Measurements from ENCODE around the gene ORC3. TPM values are rescaled to one million over a fixed set of nuclear protein-coding genes. Genes with fewer than 3 reads are reported as not detected.

The ORC3 gene
- total and polyA plus RNA-seq, 2 donors (not counting 1 experiment from before 2014, with no cell fraction given) = 16.1 to 31.2 TPM

DNA sequence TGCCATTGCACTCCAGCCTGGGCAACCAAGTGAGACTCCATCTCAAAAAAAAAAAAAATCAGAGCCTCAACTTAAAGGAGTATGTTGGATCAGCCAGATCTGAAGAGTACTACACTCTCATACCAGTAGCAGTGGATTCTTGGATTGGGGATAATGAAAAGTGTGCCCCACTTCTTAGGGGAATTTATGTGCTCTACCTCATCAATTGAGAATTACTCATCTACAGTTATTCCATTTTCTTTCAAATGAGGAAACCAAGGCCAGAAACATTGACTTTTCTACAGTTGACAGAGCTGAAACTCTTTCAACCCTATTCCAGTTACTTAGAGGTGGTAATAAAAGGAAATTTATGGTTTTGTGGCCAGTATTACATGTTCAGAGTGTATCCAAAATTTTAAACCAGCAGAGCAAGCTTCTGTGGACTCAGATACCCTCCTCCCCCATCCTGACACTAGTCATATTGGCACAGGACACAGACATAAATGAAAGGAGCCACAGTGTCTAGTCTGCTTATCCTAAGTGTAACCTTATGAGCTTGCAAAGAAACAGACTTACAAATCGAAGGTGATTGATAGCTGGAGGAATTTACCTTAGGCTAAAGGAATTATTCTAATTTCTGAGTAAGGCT lies 51.2 kb downstream of the ORC3 start:
- H3K9ac ChIP-seq (ENCODE audit: low read length) = no peak overlapping the region
- peaks cover 0 to 7% of the 10 kb centered on the region in 2 donors for H3K4me1 ChIP-seq (ENCODE audit: control insufficient read depth in 2 of 2, insufficient read depth in 2 of 2, low read length in 2 of 2)
- H3K79me2 ChIP-seq (ENCODE audit: control insufficient read depth, insufficient read depth, low read length) = no peaks in the 10 kb centered on the region
- Mint-ChIP-seq H3K9me3 (ENCODE audit: insufficient read depth) (no peaks in the 10 kb centered on the region), H3K4me1 (peaks cover 11% of the 10 kb centered on the region), H3K27me3 (no peaks in the 10 kb centered on the region), H3K4me3 (no peak overlapping the region), H3K27ac (no peak overlapping the region)
- intact Hi-C loops (cut with micrococcal nuclease) = no loop called here
- H3K4me3 ChIP-seq (ENCODE audit: control extremely low read depth in 1 of 5, extremely low read depth in 1 of 5, insufficient read depth in 1 of 5, low read depth in 2 of 5, low read length in 4 of 5) = no peak overlapping the region
- H4K20me1 ChIP-seq (ENCODE audit: control insufficient read depth, insufficient read depth, low read length, poor library complexity, severe bottlenecking) = no peaks in the 10 kb centered on the region
- ChIA-PET CTCF (interaction anchor here (0.7 to 1.1 kb wide), 3 partner anchors 14 to 58 kb away, joined by 3 to 5 read pairs (median 4); no protein-coding TSS in a partner anchor), POLR2A (no interaction called here)
- H3K4me2 ChIP-seq (replicated peaks; ENCODE audit: low read depth, low read length, poor library complexity, severe bottlenecking) = no peak overlapping the region
- WGBS (ENCODE audit: insufficient coverage) = no CpG with 5 or more reads among the region's 1 CpG
- ATAC-seq (ENCODE audit: low read depth) = no peak
- no peak for TF ChIP-seq EZH2 (IDR thresholded peaks at IDR 0.05; ENCODE audit: borderline replicate concordance, insufficient read depth, low read depth, low read length, poor library complexity, severe bottlenecking)
- TF ChIP-seq, protein P1, sequence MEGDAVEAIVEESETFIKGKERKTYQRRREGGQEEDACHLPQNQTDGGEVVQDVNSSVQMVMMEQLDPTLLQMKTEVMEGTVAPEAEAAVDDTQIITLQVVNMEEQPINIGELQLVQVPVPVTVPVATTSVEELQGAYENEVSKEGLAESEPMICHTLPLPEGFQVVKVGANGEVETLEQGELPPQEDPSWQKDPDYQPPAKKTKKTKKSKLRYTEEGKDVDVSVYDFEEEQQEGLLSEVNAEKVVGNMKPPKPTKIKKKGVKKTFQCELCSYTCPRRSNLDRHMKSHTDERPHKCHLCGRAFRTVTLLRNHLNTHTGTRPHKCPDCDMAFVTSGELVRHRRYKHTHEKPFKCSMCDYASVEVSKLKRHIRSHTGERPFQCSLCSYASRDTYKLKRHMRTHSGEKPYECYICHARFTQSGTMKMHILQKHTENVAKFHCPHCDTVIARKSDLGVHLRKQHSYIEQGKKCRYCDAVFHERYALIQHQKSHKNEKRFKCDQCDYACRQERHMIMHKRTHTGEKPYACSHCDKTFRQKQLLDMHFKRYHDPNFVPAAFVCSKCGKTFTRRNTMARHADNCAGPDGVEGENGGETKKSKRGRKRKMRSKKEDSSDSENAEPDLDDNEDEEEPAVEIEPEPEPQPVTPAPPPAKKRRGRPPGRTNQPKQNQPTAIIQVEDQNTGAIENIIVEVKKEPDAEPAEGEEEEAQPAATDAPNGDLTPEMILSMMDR (IDR thresholded peaks at IDR 0.05) = no peak
- no peak overlapping the region for H2AFZ ChIP-seq (ENCODE audit: insufficient read depth, low read depth, low read length, poor library complexity, severe bottlenecking)
- no peak overlapping the region for H3K27ac ChIP-seq (ENCODE audit: low read length in 2 of 2)
- no peaks in the 10 kb centered on the region for H3K9me3 ChIP-seq (ENCODE audit: control extremely low read depth in 1 of 3, control insufficient read depth in 2 of 3, insufficient read depth in 1 of 3, low read length in 2 of 3)
- DNase-seq = no peak
- H3K27me3 ChIP-seq (replicated peaks in 1 of 4; ENCODE audit: control extremely low read depth in 1 of 4, control insufficient read depth in 3 of 4, insufficient read depth in 4 of 4, low read length in 3 of 4) = no peaks in the 10 kb centered on the region
- peaks cover 1 to 15% of the 10 kb centered on the region in 2 experiments for H3K36me3 ChIP-seq (replicated peaks in 1 of 2; ENCODE audit: control extremely low read depth in 1 of 2, control insufficient read depth in 1 of 2, extremely low read depth in 1 of 2, insufficient read depth in 2 of 2, low read length in 1 of 2)

DNA sequence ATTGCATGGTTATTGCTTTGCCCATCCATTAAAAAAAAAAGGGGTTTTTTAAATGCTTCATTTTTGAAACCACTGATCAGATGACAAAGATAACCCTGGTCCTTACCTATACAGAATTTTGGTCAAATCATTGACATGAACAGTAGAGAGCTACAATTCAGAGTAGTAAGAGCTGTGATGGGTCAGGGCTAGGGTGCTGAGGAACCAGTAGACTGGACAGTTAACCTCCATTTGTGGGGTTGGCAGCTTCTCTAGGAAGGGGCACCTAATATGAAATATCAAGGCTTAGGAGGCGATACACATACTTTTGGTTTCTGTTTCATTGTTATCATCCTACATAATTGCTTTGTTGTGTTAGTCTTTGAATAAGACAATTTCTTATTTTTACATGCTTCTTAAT lies 55.1 kb downstream of the ORC3 start:
- Histone ChIP-seq H3K9me3 (ENCODE audit: control extremely low read depth in 1 of 3, control insufficient read depth in 2 of 3, insufficient read depth in 1 of 3, low read length in 2 of 3) (no peaks in the 10 kb centered on the region), H3K36me3 (replicated peaks in 1 of 2; ENCODE audit: control extremely low read depth in 1 of 2, control insufficient read depth in 1 of 2, extremely low read depth in 1 of 2, insufficient read depth in 2 of 2, low read length in 1 of 2) (peaks cover 3 to 5% of the 10 kb centered on the region in 2 experiments), H3K27ac (ENCODE audit: low read length in 2 of 2) (no peak overlapping the region), H3K4me2 (replicated peaks; ENCODE audit: low read depth, low read length, poor library complexity, severe bottlenecking) (peak overlapping the region; percentile 39), H3K4me1 (ENCODE audit: control insufficient read depth in 2 of 2, insufficient read depth in 2 of 2, low read length in 2 of 2) (peaks cover 0 to 7% of the 10 kb centered on the region in 2 donors), H2AFZ (ENCODE audit: insufficient read depth, low read depth, low read length, poor library complexity, severe bottlenecking) (peak overlapping the region; percentile 4), H3K9ac (ENCODE audit: low read length) (peak overlapping the region; percentile 1), H3K27me3 (replicated peaks in 1 of 4; ENCODE audit: control extremely low read depth in 1 of 4, control insufficient read depth in 3 of 4, insufficient read depth in 4 of 4, low read length in 3 of 4) (no peaks in the 10 kb centered on the region), H3K4me3 (ENCODE audit: control extremely low read depth in 1 of 5, extremely low read depth in 1 of 5, insufficient read depth in 1 of 5, low read depth in 2 of 5, low read length in 4 of 5) (peak overlapping the region in 1 of 5 experiments; percentile 8), H4K20me1 (ENCODE audit: control insufficient read depth, insufficient read depth, low read length, poor library complexity, severe bottlenecking) (no peaks in the 10 kb centered on the region), H3K79me2 (ENCODE audit: control insufficient read depth, insufficient read depth, low read length) (no peaks in the 10 kb centered on the region)
- Mint-ChIP-seq H3K4me1 (peaks cover 11% of the 10 kb centered on the region), H3K27ac (peak overlapping the region; percentile 37), H3K4me3 (peak overlapping the region; percentile 77), H3K9me3 (ENCODE audit: insufficient read depth) (no peaks in the 10 kb centered on the region), H3K27me3 (no peaks in the 10 kb centered on the region)
- DNase-seq (peak; percentile 13), ATAC-seq (ENCODE audit: low read depth) (no peak)
- ChIA-PET POLR2A (no interaction called here), CTCF (no interaction called here)
- no CpG with 5 or more reads among the region's 1 CpG for WGBS (ENCODE audit: insufficient coverage)
- TF ChIP-seq EZH2 (IDR thresholded peaks at IDR 0.05; ENCODE audit: borderline replicate concordance, insufficient read depth, low read depth, low read length, poor library complexity, severe bottlenecking) = no peak
- TF ChIP-seq, protein P1 (IDR thresholded peaks at IDR 0.05) = no peak
- intact Hi-C loops (cut with micrococcal nuclease) = no loop called here
